ENCODE results near the gene TEX14. TPM values are rescaled to one million over a fixed set of nuclear protein-coding genes. Genes with fewer than 3 reads are reported as not detected.

Gene TEX14
- total and polyA plus RNA-seq, 10 of the 15 experiments (the other 5 are each of a cell fraction or from before 2014, with no cell fraction given): 0.15 to 1.3 (median 0.66) TPM

- ChIA-PET CTCF (interaction anchor here (0.6 to 1.3 kb wide), 5 partner anchors 8 to 302 kb away, joined by 3 to 6 read pairs (median 5); no protein-coding TSS in a partner anchor), RAD21 (ENCODE audit: unreplicated experiment) (interaction anchor here (0.7 to 2.1 kb wide), 3 partner anchors 10 to 298 kb away, joined by 3 to 13 read pairs (median 3); partner anchors contain the start of genes RAD51C and TEX14), SMC1A (ENCODE audit: uncharacterized antibody, unreplicated experiment) (interaction anchor here (0.6 to 2.1 kb wide), 3 partner anchors 10 to 16 kb away, joined by 3 to 8 read pairs (median 3); partner anchors contain the start of gene RAD51C), POLR2A (interaction anchor here (0.6 to 3.6 kb wide), 6 partner anchors 11 to 450 kb away, joined by 3 to 24 read pairs (median 4); partner anchors contain the start of genes RAD51C and TEX14)
- Histone ChIP-seq H3K27ac (ENCODE audit: control insufficient read depth, insufficient read depth) (peak overlapping the region; percentile 78; the same call in 1 of the 2 replicates), H3K4me3 (no peak overlapping the region), H4K20me1 (ENCODE audit: control insufficient read depth, insufficient read depth) (no peaks in the 10 kb centered on the region), H3K4me1 (ENCODE audit: control insufficient read depth, insufficient read depth, low read length) (peaks cover 41% of the 10 kb centered on the region), H3K79me2 (ENCODE audit: control insufficient read depth, insufficient read depth, low read length) (no peaks in the 10 kb centered on the region; the same call in 1 of the 2 replicates), H3K4me2 (ENCODE audit: control insufficient read depth, insufficient read depth) (peak overlapping the region; percentile 2; the same call in 1 of the 2 replicates), H3K36me3 (ENCODE audit: control insufficient read depth in 2 of 2, insufficient read depth in 2 of 2, low read length in 1 of 2) (peaks cover 0 to 18% of the 10 kb centered on the region in 2 experiments; a peak in 3 of 4 replicates), H3K27me3 (replicated peaks in 1 of 2; ENCODE audit: control insufficient read depth in 2 of 2, insufficient read depth in 2 of 2, low read length in 1 of 2) (no peaks in the 10 kb centered on the region), H3K9me3 (replicated peaks; ENCODE audit: control insufficient read depth, insufficient read depth, low read length) (0 out of 3 replicates have a peak, but pooled peaks cover 1% of the 10 kb centered on the region), H3K9ac (ENCODE audit: control insufficient read depth, insufficient read depth, low read length) (no peak overlapping the region; the same call in 1 of the 2 replicates), H2AFZ (ENCODE audit: control insufficient read depth, low read depth, low read length) (no peak overlapping the region)
- FAIRE-seq: no peak
- TF ChIP-seq, protein P1, sequence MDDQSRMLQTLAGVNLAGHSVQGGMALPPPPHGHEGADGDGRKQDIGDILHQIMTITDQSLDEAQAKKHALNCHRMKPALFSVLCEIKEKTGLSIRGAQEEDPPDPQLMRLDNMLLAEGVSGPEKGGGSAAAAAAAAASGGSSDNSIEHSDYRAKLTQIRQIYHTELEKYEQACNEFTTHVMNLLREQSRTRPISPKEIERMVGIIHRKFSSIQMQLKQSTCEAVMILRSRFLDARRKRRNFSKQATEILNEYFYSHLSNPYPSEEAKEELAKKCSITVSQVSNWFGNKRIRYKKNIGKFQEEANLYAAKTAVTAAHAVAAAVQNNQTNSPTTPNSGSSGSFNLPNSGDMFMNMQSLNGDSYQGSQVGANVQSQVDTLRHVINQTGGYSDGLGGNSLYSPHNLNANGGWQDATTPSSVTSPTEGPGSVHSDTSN (IDR thresholded peaks at IDR 0.05; ENCODE audit: insufficient replicate concordance, low read depth, low read length): no peak
- 0 out of 4 replicates have a peak, but pooled peaks of 1 of the 2 experiments have one; percentile 27 for TF ChIP-seq ETV6 (conservative IDR thresholded peaks at IDR 0.05 in 1 of 2, IDR thresholded peaks at IDR 0.05 in 1 of 2; ENCODE audit: borderline replicate concordance in 1 of 2, low read depth in 1 of 2)
- TF ChIP-seq SMC3 (IDR thresholded peaks at IDR 0.05; ENCODE audit: borderline replicate concordance, low read length): no peak
- no peak for TF ChIP-seq CHD1 (IDR thresholded peaks at IDR 0.05; ENCODE audit: low read depth, low read length)
- TF ChIP-seq TAF1 (IDR thresholded peaks at IDR 0.05; ENCODE audit: borderline replicate concordance, low read depth, low read length): no peak
- no peak for TF ChIP-seq TCF12 (IDR thresholded peaks at IDR 0.05; ENCODE audit: low read depth, low read length)
- no peak for TF ChIP-seq RUNX3 (IDR thresholded peaks at IDR 0.05; ENCODE audit: low read length)
- no peak for TF ChIP-seq ZNF622 (IDR thresholded peaks at IDR 0.05)
- no peak for TF ChIP-seq SP1 (IDR thresholded peaks at IDR 0.05; ENCODE audit: low read depth, low read length)
- TF ChIP-seq ZNF384 (IDR thresholded peaks at IDR 0.05; ENCODE audit: borderline replicate concordance, low read depth, low read length): no peak
- no peak for TF ChIP-seq YY1 (IDR thresholded peaks at IDR 0.05; ENCODE audit: low read depth, low read length)
- peak; percentile 30 for TF ChIP-seq JUNB (IDR thresholded peaks at IDR 0.05)
- no peak for TF ChIP-seq CEBPZ (IDR thresholded peaks at IDR 0.05; ENCODE audit: low read depth, low read length)
- no peak for TF ChIP-seq RAD51 (IDR thresholded peaks at IDR 0.05)
- no peak for TF ChIP-seq HDGF (IDR thresholded peaks at IDR 0.05)
- DNase-seq (ENCODE audit: low read depth, low spot score): no peak
- intact Hi-C loops (cut with micrococcal nuclease; ENCODE audit: unreplicated experiment) (loop anchor here (2.0 kb wide), 2 partner anchors 25 to 185 kb away; no protein-coding TSS in a partner anchor), in situ Hi-C loops (cut with MboI) (no loop called here)
- WGBS (ENCODE audit: insufficient coverage, insufficient replicate concordance, low lambda C conversion rate, missing lambda C conversion rate): 46% methylated on average over 4 of the region's 4 CpGs
- ATAC-seq: 0 out of 3 replicates have a peak, but pooled peaks have one; percentile 3
- no TSS peak for BruUV-seq (replicated peaks)
Measured at GRCh38 chr17:58703137-58703915, 11.5 kb upstream of the TEX14 start.

Data from GM12878 (cell line).